NCI-H1417 (cell line): Measurements from ENCODE around the gene AGRP.

Experiments used
- DNase-seq, 3 experiments: peaks; one replicate each; lab custom pipeline; 2025; lab: John Stamatoyannopoulos, UW

Gene AGRP

DNA sequence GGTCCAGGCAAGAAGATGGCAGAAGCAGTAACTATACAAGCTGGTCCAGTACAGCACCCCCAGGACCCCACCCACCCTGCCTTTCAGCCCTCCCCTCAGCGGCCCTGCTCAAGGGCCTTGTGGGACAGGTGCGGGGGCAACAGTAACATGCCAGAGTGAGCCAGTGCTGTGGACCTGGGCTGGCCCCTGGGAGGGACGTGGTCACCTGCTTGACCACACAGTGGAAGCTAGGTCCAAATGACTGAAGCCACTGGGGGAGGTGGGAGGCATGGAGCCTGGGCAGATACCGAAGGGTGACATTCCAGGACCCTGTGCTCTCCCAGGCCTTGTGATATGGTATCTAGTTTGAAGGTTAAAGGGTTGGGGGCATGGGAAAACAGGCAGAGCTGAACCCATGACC lies 19.7 kb downstream of the AGRP start:
- DNase-seq = no peak

DNA sequence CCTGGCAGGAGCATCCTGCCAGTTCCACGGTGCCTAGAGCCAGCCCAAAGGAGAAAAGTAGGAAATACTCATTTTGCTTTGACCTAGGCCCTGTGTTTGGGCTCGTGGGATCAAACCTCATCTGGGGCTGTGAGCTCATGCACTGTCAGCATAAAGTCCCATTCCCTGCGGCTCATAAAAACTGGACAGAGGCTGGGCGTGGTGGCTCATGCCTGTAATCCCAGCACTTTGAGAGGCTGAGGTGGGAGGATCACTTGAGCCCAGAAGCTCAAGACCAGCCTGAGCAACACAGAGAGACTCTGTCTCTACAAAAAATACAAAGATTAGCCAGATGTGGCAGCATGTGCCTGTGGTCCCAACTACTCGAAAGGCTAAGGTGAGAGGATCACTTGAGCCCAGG lies 20.3 kb downstream of the AGRP start:
- no peak for DNase-seq

DNA sequence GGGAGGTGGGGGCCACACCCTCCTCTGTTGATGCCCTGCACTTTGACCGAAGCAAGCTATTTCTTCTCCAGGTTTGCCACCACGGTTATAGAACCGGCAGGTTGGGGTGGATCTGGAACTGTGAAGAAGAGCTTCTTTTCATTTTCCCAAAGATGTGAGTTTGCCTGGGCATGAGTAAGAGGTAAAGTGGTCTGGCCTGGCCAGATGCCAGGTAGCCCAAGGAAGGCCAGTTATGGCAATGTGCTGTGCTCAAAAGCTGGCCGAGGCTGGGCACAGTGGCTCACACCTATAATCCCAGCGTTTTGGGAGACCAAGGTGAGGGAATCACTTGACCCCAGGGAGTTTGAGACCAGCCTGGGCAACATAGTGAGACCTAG lies 21.1 kb downstream of the AGRP start:
- DNase-seq = no peak

DNA sequence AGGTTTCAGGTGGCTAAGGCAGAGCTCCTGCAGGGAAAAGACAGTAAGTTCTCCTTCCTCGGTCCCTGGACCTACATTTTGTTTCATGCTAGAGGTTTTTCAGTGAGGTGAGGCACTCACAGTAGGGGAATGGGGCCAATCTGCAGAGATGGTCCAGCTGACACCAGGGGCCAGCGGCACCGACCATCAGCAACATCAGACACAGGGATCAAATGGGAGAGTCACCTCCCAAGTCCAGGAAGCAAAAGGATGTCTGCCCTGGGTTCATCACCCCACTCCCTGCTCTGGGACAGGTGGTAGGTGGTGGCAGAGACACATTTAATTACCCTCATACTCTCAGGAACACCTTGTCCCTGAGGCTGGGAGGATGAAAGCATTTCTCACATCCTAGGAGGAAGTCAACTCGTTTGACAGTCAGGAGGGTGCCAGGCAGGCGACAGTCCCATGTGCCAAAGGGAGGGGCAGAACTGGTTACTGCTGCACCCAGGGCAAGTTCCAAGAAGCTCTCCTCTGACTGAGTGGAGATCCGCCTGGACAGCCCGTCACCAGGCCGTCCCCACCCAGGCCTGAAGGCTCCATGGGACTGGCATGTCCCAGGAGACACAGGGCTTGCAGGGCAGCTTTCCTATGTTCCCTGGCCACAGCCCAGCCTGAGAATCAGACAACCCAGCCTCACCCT lies 21.6 kb downstream of the AGRP start:
- no peak for DNase-seq

DNA sequence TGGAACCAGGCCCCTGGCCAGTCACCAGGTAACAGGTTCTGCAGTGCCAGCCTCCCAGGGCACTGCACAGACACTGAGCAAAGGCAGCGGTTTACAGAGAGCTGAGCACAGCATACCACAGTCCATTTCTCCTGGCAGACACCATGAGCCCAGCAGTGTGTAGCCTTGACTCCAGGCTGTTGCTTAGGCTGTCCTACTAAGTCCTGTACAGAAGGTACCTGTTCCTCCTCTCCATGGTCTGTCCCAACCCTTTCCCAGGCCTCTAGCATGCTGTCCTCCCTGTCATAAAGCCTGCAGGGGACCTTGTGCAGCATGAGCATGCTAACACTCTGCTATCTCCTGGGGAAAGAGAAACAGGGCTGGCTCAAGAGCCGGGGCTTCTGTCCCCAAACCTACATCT lies 22.4 kb downstream of the AGRP start:
- no peak for DNase-seq

DNA sequence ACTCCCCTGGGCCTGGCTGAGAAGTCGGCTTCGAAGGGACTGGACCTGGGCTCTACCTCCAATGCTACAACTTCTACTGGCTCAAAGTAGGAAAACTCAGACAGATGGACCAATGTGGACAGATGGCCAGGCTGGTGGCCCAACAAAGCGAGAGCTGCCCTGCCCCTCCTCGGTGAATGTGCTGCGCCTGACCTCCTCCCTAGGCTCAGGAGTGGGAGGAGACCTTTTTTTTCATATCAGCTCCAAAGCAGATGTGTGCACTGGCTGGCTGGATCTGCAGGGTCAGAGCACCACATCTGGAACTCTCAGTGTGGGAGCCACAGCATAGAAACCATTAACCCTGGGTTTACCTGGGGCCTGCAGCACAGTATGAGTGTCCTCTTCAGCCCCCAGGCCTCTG lies 23.2 kb downstream of the AGRP start:
- DNase-seq = no peak

DNA sequence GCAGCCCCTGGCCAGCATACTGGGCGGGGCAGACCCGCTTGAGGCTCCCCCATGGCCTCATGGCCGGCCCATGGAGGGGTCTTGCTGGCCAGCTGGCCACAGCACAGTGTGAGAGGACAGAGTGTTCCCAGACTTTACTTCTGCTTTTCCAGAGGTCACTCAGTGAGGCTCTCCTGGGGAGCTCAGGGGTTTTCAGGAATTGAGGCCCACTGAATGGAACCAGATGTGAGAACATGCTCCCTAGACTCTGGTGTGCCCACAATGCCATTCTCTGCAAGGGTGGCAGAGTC lies 23.5 kb downstream of the AGRP start:
- DNase-seq = no peak

DNA sequence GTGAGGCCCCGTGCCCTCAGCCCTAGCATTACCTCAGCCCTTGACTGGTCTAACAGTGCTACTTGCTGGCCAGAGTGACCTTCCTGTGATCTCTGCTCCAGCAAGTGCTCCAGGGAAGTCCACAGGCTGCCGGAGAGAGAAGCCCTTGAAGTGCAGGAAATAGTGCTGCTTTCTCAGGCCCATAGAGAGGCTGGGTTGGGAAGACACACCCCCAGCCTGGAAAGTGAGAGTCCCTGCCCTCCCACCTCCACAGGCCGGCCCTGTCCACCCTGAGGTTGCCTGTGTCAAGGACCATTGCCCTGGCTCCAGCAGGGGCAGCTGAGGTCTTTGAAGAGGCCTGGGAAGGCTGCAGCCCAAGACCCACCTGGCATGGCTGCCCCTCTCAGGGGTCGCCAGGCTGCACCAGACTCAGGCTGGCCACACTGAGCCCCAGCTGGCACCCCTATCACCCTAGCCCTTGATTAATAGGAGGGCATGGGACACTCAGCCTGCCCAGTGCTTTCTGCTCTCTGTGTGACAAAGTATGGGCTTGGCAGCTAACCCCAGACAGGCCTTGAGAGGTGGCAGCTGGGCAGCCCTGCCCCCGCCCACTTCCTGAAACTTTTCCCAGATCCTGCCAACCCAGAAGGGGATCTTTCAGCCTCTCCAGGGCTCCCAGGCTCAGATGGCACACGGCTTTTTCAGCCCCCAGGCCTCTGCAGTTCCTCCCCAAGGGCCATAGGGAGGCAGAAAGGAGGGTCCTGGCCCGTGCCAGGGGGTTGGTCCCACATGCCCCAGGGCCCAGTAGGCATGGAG lies 24.1 kb downstream of the AGRP start:
- DNase-seq = no peak

DNA sequence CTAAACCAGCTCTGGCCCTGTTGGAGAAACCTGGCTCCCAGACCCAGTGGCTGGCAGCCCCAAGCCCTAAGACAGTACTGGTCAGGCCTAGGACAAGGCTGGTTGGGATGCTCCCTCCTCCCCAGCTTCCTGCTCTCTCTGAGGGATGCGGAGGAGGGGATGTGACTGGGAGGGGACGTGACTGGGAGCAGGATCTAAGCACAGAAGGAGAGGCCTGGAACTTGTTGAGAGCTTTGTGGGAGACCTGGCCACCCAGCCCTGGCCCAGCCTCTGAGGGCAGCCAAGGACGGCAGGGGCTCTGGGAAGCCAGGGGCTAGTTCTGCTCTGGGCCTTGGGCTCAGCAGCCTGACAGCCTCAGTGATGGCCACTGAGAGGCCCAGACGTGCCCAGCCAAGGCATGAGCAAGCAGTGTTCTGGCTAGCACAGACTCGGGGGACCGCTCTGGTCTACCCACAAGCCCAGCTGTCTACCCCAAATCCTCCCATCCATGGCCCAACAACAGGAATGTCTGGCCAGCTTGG lies 25.2 kb downstream of the AGRP start:
- no peak for DNase-seq

DNA sequence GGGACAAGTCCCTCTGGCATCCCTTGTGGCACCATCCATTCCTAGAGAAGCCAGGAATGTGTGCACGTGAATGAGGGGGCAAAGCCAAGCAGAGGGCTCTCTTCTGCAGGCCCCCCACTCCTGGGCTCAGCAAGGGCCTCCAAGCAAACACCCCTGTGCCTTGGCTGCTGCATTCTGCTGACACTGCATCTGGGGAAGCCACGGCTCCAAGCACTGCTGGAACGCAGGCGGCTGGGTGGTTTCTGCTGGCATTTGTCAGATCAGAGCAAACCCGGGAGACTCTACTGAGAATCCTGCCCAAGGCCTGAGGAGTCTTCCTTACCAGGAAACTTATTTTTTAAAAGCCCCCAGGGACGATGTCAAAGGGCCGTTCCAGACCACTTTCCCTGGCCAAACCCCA lies 25.7 kb downstream of the AGRP start:
- DNase-seq = no peak

DNA sequence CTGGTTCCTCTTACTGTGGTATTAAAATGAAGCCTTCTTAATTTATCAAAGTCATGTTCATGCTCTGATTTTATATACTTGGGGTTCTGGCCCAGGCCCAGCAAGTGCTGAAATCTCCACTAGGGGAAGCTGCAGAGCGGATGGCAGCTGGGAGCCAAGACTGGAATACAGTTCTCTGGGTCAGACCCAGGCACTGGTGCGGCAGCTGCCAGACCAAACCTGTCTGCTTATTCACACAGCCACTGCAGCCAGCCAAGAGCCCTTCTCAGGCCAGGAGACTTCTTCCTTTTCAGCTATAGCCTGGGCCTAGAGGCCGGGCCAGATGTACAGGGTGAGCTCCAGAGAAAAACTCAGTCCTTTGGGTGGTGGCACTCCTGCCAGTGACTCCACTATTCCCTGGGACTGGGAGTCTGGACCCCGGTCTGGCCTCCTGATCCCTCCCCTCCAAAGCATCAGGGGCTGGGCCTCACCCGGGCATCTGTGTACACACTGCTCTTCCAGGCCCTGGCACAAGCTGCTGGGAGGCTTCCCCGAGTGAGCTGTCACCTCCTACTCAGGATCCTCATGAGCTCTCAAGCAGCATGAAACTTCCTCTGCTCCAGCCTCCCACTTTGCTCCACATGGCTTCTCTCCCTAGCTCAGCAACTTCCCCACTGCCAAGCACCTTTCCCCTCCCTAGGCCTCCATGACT lies 26.8 kb downstream of the AGRP start:
- DNase-seq = no peak

DNA sequence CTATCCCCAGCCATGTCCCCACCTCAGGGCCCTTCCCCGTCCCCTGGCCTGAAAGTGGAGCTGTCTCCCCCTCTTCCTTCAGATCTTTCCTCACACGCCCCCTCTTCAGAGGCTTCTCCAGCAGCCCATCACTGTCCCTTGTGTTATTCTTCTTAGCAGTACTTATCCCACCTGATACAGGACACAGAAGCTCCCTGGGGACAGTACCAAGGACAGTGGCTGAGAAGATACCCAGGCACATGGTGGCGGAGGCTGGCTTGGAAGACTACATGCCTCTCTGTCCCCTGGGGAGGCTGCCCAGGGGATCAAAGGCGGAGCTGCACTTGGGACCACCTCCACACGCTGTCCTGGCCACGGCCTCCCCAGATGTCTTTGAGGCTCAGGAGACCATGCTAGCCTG lies 28.5 kb downstream of the AGRP start:
- DNase-seq = no peak

DNA sequence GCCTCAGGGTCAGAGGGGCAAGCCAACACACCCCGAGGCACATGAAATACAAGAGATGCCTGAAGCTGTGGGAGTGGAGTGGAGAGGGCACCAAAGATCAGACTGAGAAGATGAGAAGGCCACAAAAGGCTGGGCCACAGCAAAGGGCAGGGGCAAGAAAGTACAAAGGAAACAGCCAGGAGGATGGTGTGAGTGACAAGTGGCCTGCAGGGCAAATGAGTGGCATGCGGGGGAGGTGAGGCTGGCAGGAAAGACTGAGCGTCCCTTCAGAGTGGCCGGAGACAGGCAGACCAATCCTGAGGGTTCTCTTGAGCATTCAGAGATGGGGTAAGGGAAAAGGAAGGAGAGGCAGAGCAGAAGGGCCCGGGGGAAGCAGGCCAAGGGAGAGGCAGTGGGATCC lies 29.2 kb downstream of the AGRP start:
- no peak for DNase-seq

DNA sequence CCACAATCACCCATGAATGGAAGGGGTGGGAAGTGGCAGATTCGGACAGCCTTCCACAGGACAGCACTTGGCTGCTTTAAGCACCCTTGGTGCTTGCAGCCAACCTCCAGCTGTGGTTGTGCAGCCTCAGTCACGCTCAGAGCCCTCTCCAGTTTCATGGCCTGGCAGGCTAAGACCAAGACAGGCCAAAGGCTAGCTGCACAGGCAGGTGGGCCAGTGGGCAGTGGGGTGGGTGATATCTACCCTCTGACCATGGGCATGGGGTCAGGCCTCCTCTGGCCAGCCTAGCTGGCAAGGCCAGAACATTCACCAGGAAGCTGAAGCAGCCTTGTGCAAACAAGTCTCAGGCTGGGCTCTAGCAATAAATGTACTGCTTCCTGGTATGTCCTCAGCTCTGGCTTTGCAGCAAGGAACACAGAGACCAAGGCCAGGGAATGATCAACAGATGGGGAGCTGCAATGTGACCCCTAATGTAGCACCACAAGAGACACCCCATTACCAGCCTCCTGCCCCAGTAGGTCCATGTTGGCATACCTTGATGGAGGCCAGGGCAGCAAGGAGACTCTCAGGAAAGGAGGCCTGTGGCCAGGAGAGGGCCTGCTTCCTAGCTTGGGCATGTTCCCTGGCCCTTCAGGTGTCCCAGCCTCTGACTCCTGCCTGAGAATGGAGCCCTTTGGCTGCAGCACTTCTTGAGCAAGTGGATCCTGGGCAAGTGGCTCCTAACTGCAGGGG lies 31.5 kb downstream of the AGRP start:
- no peak for DNase-seq

DNA sequence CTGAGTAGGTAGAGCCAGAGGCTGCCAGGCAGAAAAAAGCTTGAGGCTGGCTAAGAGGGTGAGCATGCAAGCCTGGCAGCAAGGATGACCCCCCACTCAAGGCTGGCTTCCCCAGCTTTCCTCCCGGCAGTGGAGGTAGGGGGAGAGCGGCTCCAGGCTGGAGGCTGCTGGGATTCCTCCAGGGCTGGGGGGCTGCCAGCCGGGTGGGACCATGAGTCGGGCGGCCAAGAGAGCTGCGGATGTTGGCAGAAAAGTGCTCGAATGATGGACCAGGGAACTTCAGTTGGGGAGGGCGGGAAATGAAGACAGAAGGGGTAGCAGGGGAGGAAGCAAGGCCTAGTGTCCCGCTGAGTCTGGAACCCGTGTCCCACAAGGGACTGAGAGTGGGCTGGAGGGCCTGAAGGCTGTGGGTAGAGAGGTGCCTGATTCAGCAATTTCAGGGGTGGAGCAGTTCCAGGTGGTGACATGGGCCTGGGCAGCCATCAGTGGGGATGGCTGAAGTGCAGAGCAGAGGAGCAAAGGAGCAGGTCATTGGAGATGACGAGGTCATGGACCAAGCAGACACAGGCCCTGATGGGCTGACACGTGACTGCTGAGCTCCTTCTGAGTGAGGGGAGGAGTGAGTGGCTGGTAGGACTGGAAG lies 32.2 kb downstream of the AGRP start:
- no peak for DNase-seq

DNA sequence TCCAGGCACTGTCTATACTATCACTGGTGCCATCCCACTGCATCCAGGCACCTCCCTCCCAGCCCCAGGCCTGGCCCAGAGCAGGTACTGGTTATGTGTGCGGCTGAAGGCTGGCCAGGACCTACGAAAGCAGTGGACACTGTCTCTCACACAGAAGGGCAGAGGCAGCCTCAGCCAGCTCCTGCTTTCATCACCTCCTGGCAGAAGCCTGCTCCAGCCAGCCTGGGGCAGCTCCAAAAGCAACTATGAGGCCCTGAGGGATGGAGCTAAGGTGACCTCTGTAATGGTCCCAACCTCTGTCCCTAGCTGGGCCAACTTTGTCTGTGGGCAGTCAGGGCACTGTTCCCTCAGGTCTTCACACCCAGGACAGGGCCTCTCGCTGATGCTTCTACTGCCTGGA lies 33.6 kb downstream of the AGRP start:
- no peak for DNase-seq

DNA sequence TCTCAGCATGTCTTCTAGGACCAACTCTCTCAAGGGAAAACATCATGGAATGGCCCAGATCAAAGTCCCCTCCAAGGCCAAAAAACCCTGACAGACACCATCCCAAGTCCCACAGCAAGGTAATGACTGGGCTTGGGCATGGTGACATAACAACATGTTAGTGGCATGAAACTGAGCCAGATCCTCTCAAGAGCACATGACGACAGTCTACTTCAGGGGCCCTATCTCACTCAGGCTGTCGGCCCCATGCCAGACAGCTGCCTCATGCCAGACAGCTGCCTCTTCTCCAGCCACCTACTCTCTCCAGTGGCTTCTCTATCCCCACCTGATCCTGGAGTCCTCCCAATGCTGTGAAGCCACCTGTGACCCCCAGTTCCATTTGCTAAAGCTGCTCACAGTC lies 34.0 kb downstream of the AGRP start:
- DNase-seq = no peak

DNA sequence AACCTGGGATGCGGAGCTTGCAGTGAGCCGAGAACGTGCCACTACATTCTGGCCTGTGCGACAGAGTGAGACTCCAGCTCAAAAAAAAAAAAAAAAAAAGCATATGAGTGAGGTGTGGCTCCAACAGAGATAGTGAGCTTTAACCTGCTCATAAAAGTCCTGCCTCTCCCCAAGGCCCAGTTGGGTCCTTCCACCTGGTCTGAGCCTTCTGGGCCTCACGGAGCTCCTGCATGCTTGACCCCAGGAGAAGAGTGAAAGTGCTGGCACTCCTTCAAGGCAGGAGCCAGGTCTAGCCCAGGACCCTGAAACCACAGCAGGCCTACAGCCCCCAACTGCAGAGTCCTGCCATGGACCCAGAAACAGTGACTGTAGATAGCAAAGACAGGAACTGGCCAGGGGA lies 34.8 kb downstream of the AGRP start:
- DNase-seq = no peak

DNA sequence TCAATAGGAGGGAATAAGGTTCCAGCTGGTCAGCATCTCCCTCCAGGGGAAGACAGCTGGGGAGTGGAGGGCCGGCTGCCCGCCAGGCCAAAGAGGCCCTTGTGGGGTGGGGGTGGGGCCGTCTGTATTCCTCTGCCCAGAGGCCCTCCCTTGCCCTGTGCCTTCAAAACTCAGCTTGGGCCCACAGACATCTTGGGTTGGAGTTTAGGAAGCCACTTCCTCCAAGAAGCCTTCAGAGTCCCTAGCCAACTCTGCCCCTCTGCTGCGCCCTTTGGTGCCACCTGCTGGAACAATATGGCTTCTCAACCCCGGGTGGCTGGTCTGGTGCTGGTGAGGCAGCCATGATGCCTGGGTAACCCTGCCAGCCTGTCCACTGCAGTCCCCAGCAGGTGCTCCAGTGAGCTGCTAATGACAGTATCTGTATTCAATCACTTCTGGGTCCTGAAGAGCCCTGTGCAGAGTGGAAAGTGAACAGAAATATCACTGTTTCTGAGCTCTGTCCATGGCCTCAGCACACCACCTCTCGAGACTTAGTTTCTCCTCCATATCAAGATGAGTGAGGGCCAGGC lies 35.8 kb downstream of the AGRP start:
- peak in 2 of 3 experiments; percentile 14 to 57 for DNase-seq

DNA sequence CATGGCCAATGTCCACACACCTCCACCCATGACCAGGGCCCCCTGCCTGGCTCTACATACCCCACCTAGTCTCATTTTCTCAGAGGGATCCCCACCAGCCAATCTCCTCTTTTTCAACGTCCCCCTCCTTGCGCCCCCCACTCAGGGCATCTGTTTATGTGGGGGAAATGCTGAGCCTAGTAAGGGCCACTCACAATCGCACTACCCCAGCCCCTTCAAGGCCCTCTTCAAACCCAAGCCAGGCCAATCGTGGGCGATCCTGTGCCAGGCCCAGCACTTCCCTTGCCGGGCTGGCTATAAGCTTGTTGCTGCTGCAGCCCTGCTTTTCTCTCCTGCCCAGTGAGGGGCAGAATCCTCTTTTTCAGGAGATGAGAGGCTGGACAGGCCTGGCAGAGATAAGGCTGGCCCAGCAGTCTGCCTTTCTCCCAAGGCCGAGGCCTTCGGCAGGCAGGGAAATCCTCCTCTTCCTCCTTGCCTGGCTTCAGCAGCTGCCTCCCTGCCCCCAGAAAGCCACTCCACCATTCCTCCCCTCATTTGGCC lies 36.3 kb downstream of the AGRP start:
- no peak for DNase-seq
